ENCODE measurements around the gene SEMA7A. TPM values are rescaled to one million over a fixed set of nuclear protein-coding genes. Genes with fewer than 3 reads are reported as not detected.

Gene SEMA7A
- total RNA-seq, 1 donor from 2014 or later: 5.5 TPM

GRCh38 chr15:74369756-74370155, 64.0 kb downstream of the SEMA7A start:
- no peak for DNase-seq (ENCODE audit: low spot score in 2 of 2)
- H3K4me1 ChIP-seq: peaks cover 4 to 19% of the 10 kb centered on the region in 2 donors
- TF ChIP-seq CTCF (IDR thresholded peaks at IDR 0.05): no peak
- intact Hi-C loops (cut with DNase I): loop anchor here (5.0 to 10.0 kb wide), 3 partner anchors 173 to 585 kb away; partner anchors contain the start of genes ARID3B and RPP25
- no peaks in the 10 kb centered on the region for H3K36me3 ChIP-seq
- no peak overlapping the region for H3K4me3 ChIP-seq
- H3K9me3 ChIP-seq: no peaks in the 10 kb centered on the region
- H3K27me3 ChIP-seq: no peaks in the 10 kb centered on the region
- no peak overlapping the region for H3K27ac ChIP-seq

GRCh38 chr15:74369084-74369745, 64.5 kb downstream of the SEMA7A start:
- H3K9me3 ChIP-seq: no peaks in the 10 kb centered on the region
- H3K27me3 ChIP-seq: no peaks in the 10 kb centered on the region
- intact Hi-C loops (cut with DNase I): no loop called here
- H3K27ac ChIP-seq: no peak overlapping the region
- no peak for TF ChIP-seq CTCF (IDR thresholded peaks at IDR 0.05)
- peaks cover 0 to 15% of the 10 kb centered on the region in 2 donors for H3K4me1 ChIP-seq
- H3K4me3 ChIP-seq: no peak overlapping the region
- peak in 1 of 2 donors; percentile 38 for DNase-seq (ENCODE audit: low spot score in 2 of 2)
- H3K36me3 ChIP-seq: no peaks in the 10 kb centered on the region

GRCh38 chr15:74368121-74368520, 65.6 kb downstream of the SEMA7A start:
- Histone ChIP-seq H3K4me3 (no peak overlapping the region), H3K27me3 (no peaks in the 10 kb centered on the region), H3K27ac (no peak overlapping the region), H3K36me3 (no peaks in the 10 kb centered on the region), H3K4me1 (peaks cover 0 to 11% of the 10 kb centered on the region in 2 donors), H3K9me3 (no peaks in the 10 kb centered on the region)
- TF ChIP-seq CTCF (IDR thresholded peaks at IDR 0.05): no peak
- intact Hi-C loops (cut with DNase I): no loop called here
- peak in 1 of 2 donors; percentile 37 for DNase-seq (ENCODE audit: low spot score in 2 of 2)

GRCh38 chr15:74367296-74367854, 66.4 kb downstream of the SEMA7A start, which contains the start of gene CYP11A1:
TSS of gene CYP11A1 (minus strand) at chr15:74367646. CDS start at chr15:74367585, 61 bp downstream.
- Histone ChIP-seq H3K27me3 (no peaks in the 10 kb centered on the region), H3K36me3 (no peaks in the 10 kb centered on the region), H3K27ac (no peak within 1 kb of the TSS), H3K9me3 (no peaks in the 10 kb centered on the region), H3K4me1 (peaks cover 0 to 11% of the 10 kb centered on the region in 2 donors), H3K4me3 (peak within 1 kb of the TSS; percentile 69 to 74)
- DNase-seq (ENCODE audit: low spot score in 2 of 2): peak in 1 of 2 donors; percentile 55
- intact Hi-C loops (cut with DNase I): no loop called here
- no peak for TF ChIP-seq CTCF (IDR thresholded peaks at IDR 0.05)

GRCh38 chr15:74365598-74366445, 67.9 kb downstream of the SEMA7A start:
- H3K27ac ChIP-seq: peak overlapping the region in 1 of 2 donors; percentile 6
- TF ChIP-seq CTCF (IDR thresholded peaks at IDR 0.05): no peak
- H3K4me1 ChIP-seq: peaks cover 0 to 11% of the 10 kb centered on the region in 2 donors
- H3K27me3 ChIP-seq: no peaks in the 10 kb centered on the region
- peak in 1 of 2 donors; percentile 71 for DNase-seq (ENCODE audit: low spot score in 2 of 2)
- no peaks in the 10 kb centered on the region for H3K36me3 ChIP-seq
- intact Hi-C loops (cut with DNase I): no loop called here
- H3K9me3 ChIP-seq: no peaks in the 10 kb centered on the region
- peak overlapping the region; percentile 69 to 74 for H3K4me3 ChIP-seq
